ENCODE data around the gene NACA. TPM values are rescaled to one million over a fixed set of nuclear protein-coding genes. Genes with fewer than 3 reads are reported as not detected.

The NACA gene
- total RNA-seq: 1,000 to 10,000 TPM in 1 of 2 donors, 100 to 1,000 TPM in 1; 912 to 1,347 TPM

- no peaks in the 10 kb centered on the region for H3K36me3 ChIP-seq
- intact Hi-C loops (cut with DNase I): loop anchor here (1.0 to 10.0 kb wide), 2 partner anchors 37 to 90 kb away; partner anchors contain the start of genes BAZ2A and PTGES3
- under 1% methylated on average over 46 of the region's 46 CpGs for WGBS
Measured at GRCh38 chr12:56724972-56725722, at the start of gene NACA. Gene NACA (minus strand): TSS chr12:56725299. CDS start chr12:56724521, 778 bp downstream.

GRCh38 chr12:56773113-56773512 lies 48.0 kb upstream of the NACA start:
- 81% methylated on average over 2 of the region's 2 CpGs for WGBS
- intact Hi-C loops (cut with DNase I): no loop called here
- peaks cover 4% of the 10 kb centered on the region for H3K4me1 ChIP-seq (replicated peaks)

More at GRCh38 chr12:56724972-56725722, at the start of gene NACA:
- Histone ChIP-seq H3K27ac (peak within 1 kb of the TSS; percentile 94 to 96), H3K4me1 (replicated peaks) (peaks cover 19% of the 10 kb centered on the region), H3K9me3 (no peaks in the 10 kb centered on the region), H3K27me3 (replicated peaks; ENCODE audit: insufficient read depth) (no peaks in the 10 kb centered on the region), H3K4me3 (peak within 1 kb of the TSS; percentile 69 to 75)
- DNase-seq (ENCODE audit: low spot score): peak; percentile 99
- TF ChIP-seq, protein P1, sequence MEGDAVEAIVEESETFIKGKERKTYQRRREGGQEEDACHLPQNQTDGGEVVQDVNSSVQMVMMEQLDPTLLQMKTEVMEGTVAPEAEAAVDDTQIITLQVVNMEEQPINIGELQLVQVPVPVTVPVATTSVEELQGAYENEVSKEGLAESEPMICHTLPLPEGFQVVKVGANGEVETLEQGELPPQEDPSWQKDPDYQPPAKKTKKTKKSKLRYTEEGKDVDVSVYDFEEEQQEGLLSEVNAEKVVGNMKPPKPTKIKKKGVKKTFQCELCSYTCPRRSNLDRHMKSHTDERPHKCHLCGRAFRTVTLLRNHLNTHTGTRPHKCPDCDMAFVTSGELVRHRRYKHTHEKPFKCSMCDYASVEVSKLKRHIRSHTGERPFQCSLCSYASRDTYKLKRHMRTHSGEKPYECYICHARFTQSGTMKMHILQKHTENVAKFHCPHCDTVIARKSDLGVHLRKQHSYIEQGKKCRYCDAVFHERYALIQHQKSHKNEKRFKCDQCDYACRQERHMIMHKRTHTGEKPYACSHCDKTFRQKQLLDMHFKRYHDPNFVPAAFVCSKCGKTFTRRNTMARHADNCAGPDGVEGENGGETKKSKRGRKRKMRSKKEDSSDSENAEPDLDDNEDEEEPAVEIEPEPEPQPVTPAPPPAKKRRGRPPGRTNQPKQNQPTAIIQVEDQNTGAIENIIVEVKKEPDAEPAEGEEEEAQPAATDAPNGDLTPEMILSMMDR (IDR thresholded peaks at IDR 0.05): no peak
- peak; percentile 97 for TF ChIP-seq POLR2A (IDR thresholded peaks at IDR 0.05)
- peak; percentile 99 for TF ChIP-seq POLR2AphosphoS5 (IDR thresholded peaks at IDR 0.05)

GRCh38 chr12:56772625-56773024 lies 47.5 kb upstream of the NACA start:
- no peak overlapping the region for H3K27ac ChIP-seq
- 76% methylated on average over 5 of the region's 5 CpGs for WGBS
- no peaks in the 10 kb centered on the region for H3K36me3 ChIP-seq
- no peak overlapping the region for H3K4me3 ChIP-seq
- no peaks in the 10 kb centered on the region for H3K27me3 ChIP-seq (replicated peaks; ENCODE audit: insufficient read depth)
- no peaks in the 10 kb centered on the region for H3K9me3 ChIP-seq
- intact Hi-C loops (cut with DNase I): no loop called here
- H3K4me1 ChIP-seq (replicated peaks): peaks cover 6% of the 10 kb centered on the region
- TF ChIP-seq POLR2A (IDR thresholded peaks at IDR 0.05) (no peak), POLR2AphosphoS5 (IDR thresholded peaks at IDR 0.05) (no peak)
- TF ChIP-seq, protein P1 (IDR thresholded peaks at IDR 0.05): no peak
- no peak for DNase-seq (ENCODE audit: low spot score)

More at GRCh38 chr12:56773113-56773512, 48.0 kb upstream of the NACA start:
- no peaks in the 10 kb centered on the region for H3K36me3 ChIP-seq
- no peaks in the 10 kb centered on the region for H3K9me3 ChIP-seq
- H3K27ac ChIP-seq: no peak overlapping the region
- no peaks in the 10 kb centered on the region for H3K27me3 ChIP-seq (replicated peaks; ENCODE audit: insufficient read depth)
- TF ChIP-seq POLR2A (IDR thresholded peaks at IDR 0.05): no peak
- TF ChIP-seq, protein P1 (IDR thresholded peaks at IDR 0.05): no peak
- no peak for TF ChIP-seq POLR2AphosphoS5 (IDR thresholded peaks at IDR 0.05)
- no peak for DNase-seq (ENCODE audit: low spot score)
- no peak overlapping the region for H3K4me3 ChIP-seq

DNA sequence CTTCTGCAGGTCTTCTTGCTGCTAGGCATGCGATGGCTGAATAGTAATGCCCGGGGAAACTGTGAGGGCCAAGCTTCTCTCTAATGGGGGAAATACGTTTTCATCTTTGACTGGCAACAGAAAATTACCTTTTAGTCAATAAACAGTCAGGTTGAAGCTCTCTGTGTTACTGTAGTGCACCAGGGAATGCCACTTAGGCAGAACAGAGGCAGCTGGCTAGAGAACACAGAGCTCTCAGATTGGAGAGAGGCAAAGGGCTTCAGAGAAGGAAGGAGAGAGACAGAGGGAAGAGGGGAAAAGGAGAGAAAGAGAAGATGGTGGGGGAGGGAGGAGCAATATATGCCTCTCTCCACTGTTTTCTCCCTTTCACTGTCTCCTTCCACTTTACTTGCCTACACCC lies 44.8 kb upstream of the NACA start:
- WGBS: 82% methylated on average over 3 of the region's 3 CpGs
- H3K27me3 ChIP-seq (replicated peaks; ENCODE audit: insufficient read depth): no peaks in the 10 kb centered on the region
- no peak for TF ChIP-seq POLR2A (IDR thresholded peaks at IDR 0.05)
- H3K4me1 ChIP-seq (replicated peaks): peaks cover 6% of the 10 kb centered on the region
- DNase-seq (ENCODE audit: low spot score): no peak
- no peak overlapping the region for H3K27ac ChIP-seq
- intact Hi-C loops (cut with DNase I): loop anchor here (5.0 kb wide), 1 partner anchor 477 kb away; no protein-coding TSS in a partner anchor
- no peaks in the 10 kb centered on the region for H3K36me3 ChIP-seq
- H3K9me3 ChIP-seq: no peaks in the 10 kb centered on the region
- no peak overlapping the region for H3K4me3 ChIP-seq

DNA sequence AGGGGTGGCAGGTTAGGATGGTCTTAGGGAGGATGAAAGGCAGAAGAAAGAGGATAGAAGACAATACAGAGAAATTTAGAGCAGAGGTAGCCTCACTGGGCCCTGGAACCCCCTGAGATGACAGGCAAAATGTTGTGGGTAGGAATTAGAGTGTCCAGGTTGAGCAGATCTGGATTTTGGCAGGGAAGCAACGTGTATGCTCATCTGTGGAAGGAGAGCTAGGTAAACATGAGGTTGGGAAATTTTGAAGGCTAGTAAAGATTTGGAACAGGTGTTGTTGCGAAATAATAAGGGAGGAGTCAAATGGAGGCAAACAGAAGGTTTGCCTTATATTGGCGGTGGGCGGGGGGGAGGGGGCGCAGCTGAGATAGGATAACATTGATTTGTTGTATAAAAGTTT lies 43.3 kb upstream of the NACA start:
- no peaks in the 10 kb centered on the region for H3K36me3 ChIP-seq
- DNase-seq (ENCODE audit: low spot score): peak; percentile 79
- intact Hi-C loops (cut with DNase I): loop anchor here (5.0 kb wide), 1 partner anchor 479 kb away; no protein-coding TSS in a partner anchor
- 56% methylated on average over 5 of the region's 5 CpGs for WGBS
- H3K27ac ChIP-seq: peak overlapping the region; percentile 73 to 74
- H3K4me1 ChIP-seq (replicated peaks): peaks cover 6% of the 10 kb centered on the region
- H3K27me3 ChIP-seq (replicated peaks; ENCODE audit: insufficient read depth): no peaks in the 10 kb centered on the region
- no peaks in the 10 kb centered on the region for H3K9me3 ChIP-seq
- no peak overlapping the region for H3K4me3 ChIP-seq
- no peak for TF ChIP-seq POLR2A (IDR thresholded peaks at IDR 0.05)
- peak; percentile 92 for TF ChIP-seq POLR2AphosphoS5 (IDR thresholded peaks at IDR 0.05)
- TF ChIP-seq, protein P1 (IDR thresholded peaks at IDR 0.05): no peak
